ENCODE data around the gene PLAAT4. TPM values are rescaled to one million over a fixed set of nuclear protein-coding genes. Genes with fewer than 3 reads are reported as not detected.

PLAAT4 gene
- total RNA-seq, 1 experiment from 2014 or later: 3.5 TPM

DNA sequence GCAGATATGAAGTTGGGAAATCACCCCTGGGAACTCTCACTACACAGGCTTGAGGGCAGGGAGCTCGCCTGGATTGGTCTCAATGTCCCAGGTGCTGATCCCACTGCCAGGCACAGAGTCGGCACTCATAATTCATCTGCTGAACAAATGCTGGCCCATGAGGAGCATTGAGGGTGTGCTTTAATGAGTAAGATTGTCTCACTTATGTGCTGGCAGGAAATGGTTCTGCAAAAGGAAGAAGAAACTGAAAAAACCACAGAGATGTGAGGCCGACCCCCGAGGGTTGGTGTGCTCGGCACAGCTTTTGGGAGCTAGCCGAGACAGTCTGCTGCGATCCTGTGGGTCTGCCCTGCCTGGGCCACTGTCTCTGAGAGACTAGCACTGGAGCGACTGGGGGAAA lies 17.2 kb downstream of the PLAAT4 start:
- WGBS (ENCODE audit: extremely low coverage, insufficient read length, low lambda C conversion rate): no CpG with 5 or more reads among the region's 8 CpGs
- no peak overlapping the region for H2BK5ac ChIP-seq (ENCODE audit: insufficient read length, low read length)
- peaks cover 3 to 4% of the 10 kb centered on the region in 2 experiments; a peak in 2 of 5 replicates for H3K9me3 Mint-ChIP-seq
- H3K4ac ChIP-seq (ENCODE audit: low read depth, low read length): no peak overlapping the region
- no peaks in the 10 kb centered on the region for H4K20me1 ChIP-seq (ENCODE audit: control insufficient read depth, insufficient read depth, insufficient read length)
- no peak overlapping the region for H3K18ac ChIP-seq (ENCODE audit: insufficient read length, low read depth, low read length)
- H3K27me3 Mint-ChIP-seq (ENCODE audit: low read depth): no peaks in the 10 kb centered on the region; the same call in 1 of the 2 replicates
- no peak overlapping the region for H3K9ac ChIP-seq (ENCODE audit: extremely low read depth, insufficient read length, low read length)
- H3K79me2 ChIP-seq (ENCODE audit: insufficient read depth, low read length): no peaks in the 10 kb centered on the region
- TF ChIP-seq, protein P1, sequence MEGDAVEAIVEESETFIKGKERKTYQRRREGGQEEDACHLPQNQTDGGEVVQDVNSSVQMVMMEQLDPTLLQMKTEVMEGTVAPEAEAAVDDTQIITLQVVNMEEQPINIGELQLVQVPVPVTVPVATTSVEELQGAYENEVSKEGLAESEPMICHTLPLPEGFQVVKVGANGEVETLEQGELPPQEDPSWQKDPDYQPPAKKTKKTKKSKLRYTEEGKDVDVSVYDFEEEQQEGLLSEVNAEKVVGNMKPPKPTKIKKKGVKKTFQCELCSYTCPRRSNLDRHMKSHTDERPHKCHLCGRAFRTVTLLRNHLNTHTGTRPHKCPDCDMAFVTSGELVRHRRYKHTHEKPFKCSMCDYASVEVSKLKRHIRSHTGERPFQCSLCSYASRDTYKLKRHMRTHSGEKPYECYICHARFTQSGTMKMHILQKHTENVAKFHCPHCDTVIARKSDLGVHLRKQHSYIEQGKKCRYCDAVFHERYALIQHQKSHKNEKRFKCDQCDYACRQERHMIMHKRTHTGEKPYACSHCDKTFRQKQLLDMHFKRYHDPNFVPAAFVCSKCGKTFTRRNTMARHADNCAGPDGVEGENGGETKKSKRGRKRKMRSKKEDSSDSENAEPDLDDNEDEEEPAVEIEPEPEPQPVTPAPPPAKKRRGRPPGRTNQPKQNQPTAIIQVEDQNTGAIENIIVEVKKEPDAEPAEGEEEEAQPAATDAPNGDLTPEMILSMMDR (conservative IDR thresholded peaks at IDR 0.05): no peak
- H2BK20ac ChIP-seq (ENCODE audit: low read depth, low read length, poor library complexity, severe bottlenecking): no peak overlapping the region
- no peaks in the 10 kb centered on the region for H3K23me2 ChIP-seq (ENCODE audit: insufficient read length, low read depth, low read length, poor library complexity, severe bottlenecking)
- no peak overlapping the region for H3K4me3 Mint-ChIP-seq
- H3K9me3 ChIP-seq (ENCODE audit: control insufficient read depth, low read depth, low read length): no peaks in the 10 kb centered on the region
- no peak overlapping the region for H2BK15ac ChIP-seq (ENCODE audit: low read depth, low read length)
- H3K27me3 ChIP-seq (ENCODE audit: insufficient read depth, low read length): no peaks in the 10 kb centered on the region
- DNase-seq: peak; percentile 29
- H3K27ac ChIP-seq (ENCODE audit: insufficient read length, low read depth, low read length): no peak overlapping the region
- no peak overlapping the region for H3T11ph ChIP-seq (ENCODE audit: low read length)
- H3K79me1 ChIP-seq (ENCODE audit: insufficient read depth, low read depth, low read length, poor library complexity, severe bottlenecking): no peaks in the 10 kb centered on the region
- H4K5ac ChIP-seq (ENCODE audit: insufficient read length, low read depth, low read length): no peak overlapping the region
- 0 out of 2 replicates have a peak, but pooled peaks cover 4% of the 10 kb centered on the region for H3K4me1 ChIP-seq (ENCODE audit: insufficient read depth, low read length)
- no peak overlapping the region for H3K23ac ChIP-seq (ENCODE audit: insufficient read length, low read depth, low read length)
- no peak overlapping the region for H3K56ac ChIP-seq (ENCODE audit: insufficient read length, low read depth, low read length)
- no peak overlapping the region for H4K91ac ChIP-seq (ENCODE audit: insufficient read length, low read depth, low read length)
- H3K4me2 ChIP-seq (ENCODE audit: insufficient read depth, insufficient read length, low read length): no peak overlapping the region
- no peak overlapping the region for H2AFZ ChIP-seq (ENCODE audit: low read length)
- peaks cover 0 to 6% (median 0%) of the 10 kb centered on the region in 3 experiments; a peak in 4 of 7 replicates for H3K36me3 Mint-ChIP-seq (ENCODE audit: insufficient read depth in 1 of 3, low read depth in 3 of 3)
- no peak overlapping the region for H2BK12ac ChIP-seq (ENCODE audit: insufficient read length, low read depth, low read length)
- H2BK120ac ChIP-seq (ENCODE audit: low read depth, low read length, poor library complexity, severe bottlenecking): no peak overlapping the region
- peaks cover 36 to 41% of the 10 kb centered on the region in 2 experiments for H3K4me1 Mint-ChIP-seq
- no peak overlapping the region for H2AK5ac ChIP-seq (ENCODE audit: insufficient read length, low read length)
- no peak overlapping the region for H4K8ac ChIP-seq (replicated peaks; ENCODE audit: insufficient read length, low read depth, low read length)
- H3K14ac ChIP-seq (ENCODE audit: insufficient read depth, low read length): no peak overlapping the region
- peak overlapping the region in 1 of 3 experiments; percentile 79; a peak in 1 of 7 replicates for H3K27ac Mint-ChIP-seq

Data from H9 (cell line).